Measurements from ENCODE around the gene RANGAP1.

DNA sequence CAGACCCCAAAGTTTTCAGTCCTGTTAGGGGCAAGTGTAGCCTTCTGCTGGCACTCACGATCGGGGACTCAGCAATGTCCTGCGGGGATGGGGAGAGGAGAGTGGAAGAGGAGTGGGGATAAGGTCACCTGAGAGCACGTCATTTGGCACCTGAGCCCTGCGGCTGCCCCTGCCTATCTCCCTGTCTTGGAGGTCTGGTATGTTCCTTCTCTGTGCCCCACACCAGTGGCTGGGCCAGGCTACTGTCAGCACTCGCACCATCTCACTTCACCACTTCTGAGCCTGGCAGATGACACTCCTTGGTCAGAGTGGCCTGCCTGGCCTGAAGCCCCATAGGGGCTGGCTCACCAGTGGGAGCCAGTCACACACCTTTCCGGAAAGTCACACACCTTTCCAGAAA, 25.1 kb downstream of the RANGAP1 start:
- TF ChIP-seq, protein P1, sequence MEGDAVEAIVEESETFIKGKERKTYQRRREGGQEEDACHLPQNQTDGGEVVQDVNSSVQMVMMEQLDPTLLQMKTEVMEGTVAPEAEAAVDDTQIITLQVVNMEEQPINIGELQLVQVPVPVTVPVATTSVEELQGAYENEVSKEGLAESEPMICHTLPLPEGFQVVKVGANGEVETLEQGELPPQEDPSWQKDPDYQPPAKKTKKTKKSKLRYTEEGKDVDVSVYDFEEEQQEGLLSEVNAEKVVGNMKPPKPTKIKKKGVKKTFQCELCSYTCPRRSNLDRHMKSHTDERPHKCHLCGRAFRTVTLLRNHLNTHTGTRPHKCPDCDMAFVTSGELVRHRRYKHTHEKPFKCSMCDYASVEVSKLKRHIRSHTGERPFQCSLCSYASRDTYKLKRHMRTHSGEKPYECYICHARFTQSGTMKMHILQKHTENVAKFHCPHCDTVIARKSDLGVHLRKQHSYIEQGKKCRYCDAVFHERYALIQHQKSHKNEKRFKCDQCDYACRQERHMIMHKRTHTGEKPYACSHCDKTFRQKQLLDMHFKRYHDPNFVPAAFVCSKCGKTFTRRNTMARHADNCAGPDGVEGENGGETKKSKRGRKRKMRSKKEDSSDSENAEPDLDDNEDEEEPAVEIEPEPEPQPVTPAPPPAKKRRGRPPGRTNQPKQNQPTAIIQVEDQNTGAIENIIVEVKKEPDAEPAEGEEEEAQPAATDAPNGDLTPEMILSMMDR (IDR thresholded peaks at IDR 0.05) = no peak
- TF ChIP-seq POLR2A (IDR thresholded peaks at IDR 0.05) (no peak), POLR2AphosphoS5 (IDR thresholded peaks at IDR 0.05) (no peak), EP300 (IDR thresholded peaks at IDR 0.05) (no peak)
